SKM-1 (cell line): ENCODE measurements around the gene COL23A1.

ENCODE experiments used
- DNase-seq: peaks from one replicate; lab custom pipeline; 2025; ENCODE audit not compliant: unreplicated experiment; lab: John Stamatoyannopoulos, UW

COL23A1 gene

GRCh38 chr5:178590141-178590923 is at the start of gene COL23A1:
COL23A1 (minus strand) TSS chr5:178590393.
- peak; percentile 12 for DNase-seq

- no peak for DNase-seq
Measured at GRCh38 chr5:178637356-178638074, 47.3 kb upstream of the COL23A1 start.

- peak; percentile 29 for DNase-seq
Measured at GRCh38 chr5:178632285-178632684, 42.1 kb upstream of the COL23A1 start.

- DNase-seq, result no peak
Measured at GRCh38 chr5:178630951-178631350, 40.8 kb upstream of the COL23A1 start.

GRCh38 chr5:178630475-178630930 is 40.3 kb upstream of the COL23A1 start:
- no peak for DNase-seq

- DNase-seq, result no peak
Measured at GRCh38 chr5:178627259-178627598, 37.0 kb upstream of the COL23A1 start.

GRCh38 chr5:178626484-178627258 is 36.5 kb upstream of the COL23A1 start, which contains the start of gene CLK4:
CLK4 (minus strand) TSS chr5:178627050; CDS start chr5:178623416, 3,634 bp downstream.
- peak; percentile 83 for DNase-seq

- DNase-seq, result no peak
Measured at GRCh38 chr5:178625679-178626483, 35.7 kb upstream of the COL23A1 start.

GRCh38 chr5:178624631-178625546 is 34.7 kb upstream of the COL23A1 start:
- DNase-seq, result no peak

- DNase-seq, result no peak
Measured at GRCh38 chr5:178622679-178623247, 32.6 kb upstream of the COL23A1 start.

- DNase-seq, result no peak
Measured at GRCh38 chr5:178619390-178619789, 29.2 kb upstream of the COL23A1 start.

- no peak for DNase-seq
Measured at GRCh38 chr5:178612299-178612698, 22.1 kb upstream of the COL23A1 start.

GRCh38 chr5:178606269-178606668 is 16.1 kb upstream of the COL23A1 start:
- no peak for DNase-seq

GRCh38 chr5:178605788-178606187 is 15.6 kb upstream of the COL23A1 start:
- no peak for DNase-seq

- no peak for DNase-seq
Measured at GRCh38 chr5:178602752-178603151, 12.6 kb upstream of the COL23A1 start.

GRCh38 chr5:178595750-178596149 is 5.6 kb upstream of the COL23A1 start:
- no peak for DNase-seq

GRCh38 chr5:178595150-178595549 is 5.0 kb upstream of the COL23A1 start:
- DNase-seq, result no peak

GRCh38 chr5:178590924-178591423 is 781 bp upstream of the COL23A1 start:
- DNase-seq, result no peak
